SK-N-SH (cell line): ENCODE results near the gene PLA2G5.

Experiments
- CTCF ChIP-seq: fragments of 200-600 bp; sonication (generic); IDR thresholded peaks from 2 replicates; pipeline ENCODE4 v1.6.1; 2017; ENCODE audit warnings: antibody characterized with exemption, mild to moderate bottlenecking, moderate library complexity
- EZH2phosphoT487 ChIP-seq: fragments of 200-600 bp; sonication (generic); IDR thresholded peaks from 2 replicates; pipeline ENCODE4 v1.6.1; 2017; ENCODE audit warnings: low read depth, mixed run types, mild to moderate bottlenecking, antibody characterized with exemption, moderate library complexity, borderline replicate concordance
- POLR2AphosphoS5 ChIP-seq: IDR thresholded peaks from 2 replicates; pipeline ENCODE4 v1.6.1; 2012; ENCODE audit warnings: low read depth, low read length

GRCh38 chr1:20112279-20113000 lies 42.4 kb downstream of the PLA2G5 start:
- no peak for TF ChIP-seq EZH2phosphoT487
- TF ChIP-seq POLR2AphosphoS5, result no peak
- no peak for TF ChIP-seq CTCF
